GM21423 (cell line): ENCODE results near the gene ABO.
"Not testable (repeated sequence)": the region's sequence is repeated elsewhere in the genome, so short reads cannot be mapped to it uniquely, and the experiment has no call there.

Experiments used
- ATAC-seq: cut with Tn5 transposase; IDR thresholded peaks from one replicate; pipeline ENCODE4 v1.9.1; 2021; ENCODE audit warnings: mild to moderate bottlenecking, moderate library complexity; ENCODE audit not compliant: unreplicated experiment

The ABO gene

DNA sequence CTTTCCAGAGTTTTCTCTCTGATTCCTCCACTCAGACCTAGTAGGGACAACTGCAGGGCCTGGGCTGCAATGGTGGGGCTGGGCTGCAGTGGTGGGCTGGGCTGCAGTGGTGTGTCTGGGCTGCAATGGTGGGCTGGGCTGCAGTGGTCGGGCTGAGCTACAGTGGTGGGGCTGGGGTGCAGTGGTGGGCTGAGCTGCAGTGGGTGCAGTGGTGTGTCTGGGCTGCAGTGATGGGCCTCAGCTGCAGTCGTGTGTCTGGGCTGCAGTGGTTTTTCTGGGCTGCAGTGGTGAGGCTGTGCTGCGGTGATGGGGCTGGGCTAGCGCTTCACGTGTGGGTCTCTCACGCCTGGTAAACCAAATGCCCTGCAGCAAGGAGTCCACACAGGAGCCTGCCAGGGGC lies 27.4 kb downstream of the ABO start:
- no peak for ATAC-seq

DNA sequence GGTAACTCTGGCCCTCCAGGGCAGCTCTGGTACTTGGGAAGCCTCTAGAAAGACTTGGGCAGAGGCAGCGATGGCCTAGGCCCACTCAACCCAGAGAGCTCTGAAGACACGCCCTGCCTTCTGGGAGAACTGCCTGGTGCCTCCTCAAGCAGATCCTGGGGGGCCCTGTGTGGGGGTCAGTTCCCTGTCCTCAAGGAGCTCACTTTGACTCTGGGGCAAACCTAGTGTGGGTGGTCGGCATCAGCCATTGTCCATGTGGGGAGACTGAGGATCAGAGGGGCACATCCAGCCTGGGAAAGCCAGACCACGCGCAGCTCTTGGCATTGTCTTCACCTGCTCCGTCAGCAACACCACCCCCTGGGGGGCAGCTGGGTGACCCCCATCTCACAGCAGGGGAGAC lies 28.0 kb downstream of the ABO start:
- ATAC-seq: no peak

GRCh38 chr9:133246562-133246961 lies 28.4 kb downstream of the ABO start:
- no peak for ATAC-seq

GRCh38 chr9:133242991-133243390 lies 32.0 kb downstream of the ABO start:
- no peak for ATAC-seq

GRCh38 chr9:133242241-133242640 lies 32.8 kb downstream of the ABO start:
- no peak for ATAC-seq

- no peak for ATAC-seq
Measured at GRCh38 chr9:133239533-133240090, 35.4 kb downstream of the ABO start.

GRCh38 chr9:133238851-133239532 lies 36.0 kb downstream of the ABO start:
- no peak for ATAC-seq

- ATAC-seq: no peak
Measured at GRCh38 chr9:133238272-133238850, 36.6 kb downstream of the ABO start.

DNA sequence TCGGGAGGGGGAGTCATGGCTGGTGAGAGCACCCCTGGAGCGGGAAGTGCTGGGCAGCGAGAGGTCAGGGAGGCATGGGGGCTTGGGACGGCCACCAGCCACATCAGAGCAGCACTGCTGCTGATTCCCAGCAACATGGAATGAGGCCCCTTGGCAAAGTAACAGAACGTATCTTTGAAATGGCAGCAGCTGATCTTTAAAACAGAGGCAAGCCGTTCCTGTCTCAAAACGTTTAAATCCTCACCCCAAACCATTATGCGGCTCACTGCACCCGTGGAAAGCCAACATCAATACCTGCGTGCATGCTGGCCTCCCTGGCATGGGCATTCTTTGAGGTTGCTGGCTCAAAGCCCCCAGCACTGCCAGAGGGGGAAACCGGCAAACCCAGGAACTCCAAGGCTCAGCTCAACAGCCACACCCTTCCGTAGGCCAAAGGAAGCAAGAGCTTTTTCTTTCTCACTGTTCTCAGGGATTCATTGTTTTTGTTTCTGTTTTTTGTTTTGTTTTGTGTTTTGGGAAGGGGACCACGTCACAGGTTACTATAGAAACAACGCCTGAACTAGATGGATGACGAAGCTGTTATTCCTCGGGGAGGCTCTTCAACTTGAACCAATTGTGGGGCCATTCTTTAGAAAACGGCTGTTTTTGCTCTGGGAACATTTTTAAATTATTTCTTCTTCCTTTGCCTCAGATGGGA lies 37.8 kb downstream of the ABO start:
- ATAC-seq: no peak

DNA sequence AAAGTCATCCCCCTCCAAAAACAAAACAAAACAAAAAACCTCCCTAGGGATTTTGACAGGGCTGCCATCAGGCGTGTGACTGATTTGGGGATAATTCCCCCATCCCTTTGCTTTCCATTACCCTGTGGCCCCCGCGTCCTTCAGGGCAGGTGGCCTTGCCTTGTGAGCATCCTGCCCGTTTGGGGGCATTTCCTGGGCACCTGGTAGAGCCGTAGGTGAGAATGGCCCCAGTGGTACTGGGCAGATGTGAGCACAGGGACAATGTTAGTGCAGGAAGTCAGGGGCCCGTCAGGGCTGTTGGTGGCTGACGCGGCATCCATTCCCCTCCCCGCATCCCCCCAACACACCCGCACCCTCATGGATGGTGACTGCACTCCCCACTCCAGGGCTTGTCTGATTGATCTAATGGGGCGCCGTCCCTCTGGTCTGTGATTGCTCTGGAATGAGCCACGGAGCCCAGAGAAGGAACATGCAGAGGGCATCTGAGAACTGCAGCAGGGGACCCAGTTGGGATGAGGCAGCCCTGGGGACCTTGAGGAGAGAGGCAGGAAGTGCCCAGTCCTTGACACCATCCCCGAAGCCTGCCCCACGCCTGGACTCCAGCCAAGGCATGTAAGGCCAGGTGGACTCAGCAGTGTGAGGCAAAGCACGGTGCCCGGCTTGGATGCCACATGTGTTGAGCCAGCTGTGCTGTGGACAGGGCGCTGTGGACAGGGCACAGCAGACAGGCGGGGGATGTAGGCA lies 38.5 kb downstream of the ABO start:
- not testable (repeated sequence) for ATAC-seq

DNA sequence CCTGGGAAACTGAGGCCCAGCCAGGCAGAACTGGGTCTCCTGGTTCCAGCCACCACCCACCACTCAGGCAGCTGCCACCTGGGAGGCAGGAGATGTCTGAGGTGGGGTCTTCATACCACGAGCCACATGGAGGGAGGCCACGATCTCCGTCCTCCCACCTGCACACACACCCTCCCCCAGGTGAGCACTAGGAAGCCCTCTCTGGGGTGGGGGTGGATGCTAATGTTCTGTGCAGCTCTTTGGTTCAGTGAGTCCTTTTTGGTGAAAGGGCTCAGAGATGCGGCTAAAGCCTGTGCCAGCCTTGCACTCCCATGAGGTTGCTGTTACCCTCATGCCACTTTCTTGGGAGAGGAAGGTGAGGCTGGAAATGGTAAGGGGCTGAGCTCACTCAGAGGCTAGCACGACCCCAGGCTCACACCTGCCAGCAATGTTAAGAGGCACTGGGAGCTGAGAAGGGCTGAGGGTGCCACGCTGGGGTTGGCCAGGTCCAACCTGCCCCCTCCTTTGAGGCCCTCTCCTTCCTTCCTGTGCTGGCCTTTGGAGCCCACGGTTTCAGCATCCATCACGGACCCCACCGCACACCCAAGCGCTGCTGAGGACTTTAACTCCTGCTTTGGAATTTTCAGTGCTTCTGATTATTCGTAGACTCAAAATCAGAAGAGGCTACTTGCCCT lies 39.3 kb downstream of the ABO start:
- ATAC-seq: no peak

- ATAC-seq: no peak
Measured at GRCh38 chr9:133234577-133235322, 40.3 kb downstream of the ABO start.

- ATAC-seq: no peak
Measured at GRCh38 chr9:133233681-133234432, 41.1 kb downstream of the ABO start.

GRCh38 chr9:133231934-133232568 lies 43.0 kb downstream of the ABO start:
- ATAC-seq: not testable (repeated sequence)

GRCh38 chr9:133230514-133230913 lies 44.5 kb downstream of the ABO start:
- ATAC-seq: not testable (repeated sequence)

- ATAC-seq: no peak
Measured at GRCh38 chr9:133230093-133230492, 44.9 kb downstream of the ABO start.

DNA sequence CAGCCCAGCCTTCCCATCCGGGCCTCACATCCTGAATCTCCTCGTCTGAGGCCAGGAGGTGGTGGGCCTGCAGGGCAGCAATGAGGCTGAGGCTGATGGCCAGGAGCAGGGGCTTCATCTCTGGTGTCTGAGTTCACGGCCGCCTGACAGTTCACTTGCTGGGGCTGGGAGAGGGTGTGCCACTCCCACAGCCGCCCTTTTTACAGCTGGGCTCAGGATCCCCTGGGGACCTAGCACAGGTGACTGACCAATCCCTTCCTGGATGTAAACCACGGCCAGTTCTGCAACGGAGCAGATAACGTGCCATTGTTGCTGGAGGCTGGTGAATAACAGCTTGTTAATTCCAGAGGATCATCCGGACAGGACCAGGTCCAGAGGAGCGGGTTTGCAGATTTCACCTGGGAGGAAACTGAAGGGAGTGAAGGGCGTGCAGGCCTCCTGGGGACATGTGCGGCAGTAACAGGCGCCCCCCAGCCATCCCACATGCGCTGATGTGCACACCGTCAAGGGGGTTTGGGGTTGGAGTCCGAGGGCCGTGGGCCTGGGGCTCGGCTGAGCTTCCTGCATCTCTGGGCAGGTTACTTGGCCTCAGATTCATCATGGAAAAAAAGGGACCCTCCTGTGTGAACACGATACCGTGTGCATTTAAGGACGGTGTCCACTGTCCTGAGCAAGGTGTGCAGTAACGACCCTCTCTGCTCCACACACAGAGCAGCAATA lies 46.4 kb downstream of the ABO start:
- not testable (repeated sequence) for ATAC-seq

GRCh38 chr9:133227996-133228395 lies 47.0 kb downstream of the ABO start:
- not testable (repeated sequence) for ATAC-seq
